ENCODE results near the gene THAP4. TPM values are rescaled to one million over a fixed set of nuclear protein-coding genes. Genes with fewer than 3 reads are reported as not detected.

THAP4 gene
- total and polyA plus RNA-seq, 2 experiments from 2014 or later = 62.9 to 80.4 TPM

GRCh38 chr2:241673189-241673663 is 36.3 kb upstream of the THAP4 start (continued):
- no peak for TF ChIP-seq CREB1 (CRISPR knock-in tag; IDR thresholded peaks at IDR 0.05; ENCODE audit: low read depth)

- Mint-ChIP-seq H3K4me1 (peaks cover 5% of the 10 kb centered on the region; the same call in 2 of the 3 replicates), H3K4me3 (no peak overlapping the region), H3K36me3 (ENCODE audit: low read depth) (peaks cover 52% of the 10 kb centered on the region), H3K27ac (no peak overlapping the region), H3K27me3 (ENCODE audit: insufficient read depth, low read depth, poor library complexity) (peaks cover 8% of the 10 kb centered on the region), H3K9me3 (no peaks in the 10 kb centered on the region)
- ATAC-seq (no peak), DNase-seq (ENCODE audit: low spot score) (no peak)
- Histone ChIP-seq H4K20me1 (replicated peaks; ENCODE audit: insufficient read depth) (no peaks in the 10 kb centered on the region; the same call in 1 of the 2 replicates), H3K9me2 (ENCODE audit: insufficient read depth) (no peaks in the 10 kb centered on the region), H3K4me1 (ENCODE audit: insufficient read depth) (no peaks in the 10 kb centered on the region), H3F3A (replicated peaks; ENCODE audit: low read depth) (no peaks in the 10 kb centered on the region; the same call in none of the 2 replicates), H3K79me2 (replicated peaks; ENCODE audit: insufficient read depth) (no peaks in the 10 kb centered on the region), H3K27me3 (ENCODE audit: insufficient read depth) (no peaks in the 10 kb centered on the region), H2AFZ (no peak overlapping the region), H3K36me3 (ENCODE audit: insufficient read depth) (peaks cover 4% of the 10 kb centered on the region; the same call in 1 of the 2 replicates), H3K4me2 (no peak overlapping the region), H3K4me3 (no peak overlapping the region), H3K27ac (ENCODE audit: low read depth) (no peak overlapping the region)
- TF ChIP-seq, protein P1, sequence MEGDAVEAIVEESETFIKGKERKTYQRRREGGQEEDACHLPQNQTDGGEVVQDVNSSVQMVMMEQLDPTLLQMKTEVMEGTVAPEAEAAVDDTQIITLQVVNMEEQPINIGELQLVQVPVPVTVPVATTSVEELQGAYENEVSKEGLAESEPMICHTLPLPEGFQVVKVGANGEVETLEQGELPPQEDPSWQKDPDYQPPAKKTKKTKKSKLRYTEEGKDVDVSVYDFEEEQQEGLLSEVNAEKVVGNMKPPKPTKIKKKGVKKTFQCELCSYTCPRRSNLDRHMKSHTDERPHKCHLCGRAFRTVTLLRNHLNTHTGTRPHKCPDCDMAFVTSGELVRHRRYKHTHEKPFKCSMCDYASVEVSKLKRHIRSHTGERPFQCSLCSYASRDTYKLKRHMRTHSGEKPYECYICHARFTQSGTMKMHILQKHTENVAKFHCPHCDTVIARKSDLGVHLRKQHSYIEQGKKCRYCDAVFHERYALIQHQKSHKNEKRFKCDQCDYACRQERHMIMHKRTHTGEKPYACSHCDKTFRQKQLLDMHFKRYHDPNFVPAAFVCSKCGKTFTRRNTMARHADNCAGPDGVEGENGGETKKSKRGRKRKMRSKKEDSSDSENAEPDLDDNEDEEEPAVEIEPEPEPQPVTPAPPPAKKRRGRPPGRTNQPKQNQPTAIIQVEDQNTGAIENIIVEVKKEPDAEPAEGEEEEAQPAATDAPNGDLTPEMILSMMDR (conservative IDR thresholded peaks at IDR 0.05; ENCODE audit: low read depth in 2 of 2) = no peak
- TF ChIP-seq ZNF331 (CRISPR knock-in tag; IDR thresholded peaks at IDR 0.05; ENCODE audit: low read depth) (no peak), NANOG (IDR thresholded peaks at IDR 0.05; ENCODE audit: borderline replicate concordance) (no peak), STAT1 (IDR thresholded peaks at IDR 0.05; ENCODE audit: unreplicated experiment) (no peak), CREB1 (CRISPR knock-in tag; IDR thresholded peaks at IDR 0.05; ENCODE audit: low read depth) (no peak), POLR2AphosphoS5 (IDR thresholded peaks at IDR 0.05; ENCODE audit: low read depth) (no peak), ZNF462 (CRISPR knock-in tag; IDR thresholded peaks at IDR 0.05) (no peak), ETS1 (IDR thresholded peaks at IDR 0.05) (no peak), EZH2phosphoT487 (IDR thresholded peaks at IDR 0.05; ENCODE audit: unreplicated experiment) (no peak), ZNF114 (CRISPR knock-in tag; IDR thresholded peaks at IDR 0.05) (no peak)
- TF ChIP-seq, protein P2, sequence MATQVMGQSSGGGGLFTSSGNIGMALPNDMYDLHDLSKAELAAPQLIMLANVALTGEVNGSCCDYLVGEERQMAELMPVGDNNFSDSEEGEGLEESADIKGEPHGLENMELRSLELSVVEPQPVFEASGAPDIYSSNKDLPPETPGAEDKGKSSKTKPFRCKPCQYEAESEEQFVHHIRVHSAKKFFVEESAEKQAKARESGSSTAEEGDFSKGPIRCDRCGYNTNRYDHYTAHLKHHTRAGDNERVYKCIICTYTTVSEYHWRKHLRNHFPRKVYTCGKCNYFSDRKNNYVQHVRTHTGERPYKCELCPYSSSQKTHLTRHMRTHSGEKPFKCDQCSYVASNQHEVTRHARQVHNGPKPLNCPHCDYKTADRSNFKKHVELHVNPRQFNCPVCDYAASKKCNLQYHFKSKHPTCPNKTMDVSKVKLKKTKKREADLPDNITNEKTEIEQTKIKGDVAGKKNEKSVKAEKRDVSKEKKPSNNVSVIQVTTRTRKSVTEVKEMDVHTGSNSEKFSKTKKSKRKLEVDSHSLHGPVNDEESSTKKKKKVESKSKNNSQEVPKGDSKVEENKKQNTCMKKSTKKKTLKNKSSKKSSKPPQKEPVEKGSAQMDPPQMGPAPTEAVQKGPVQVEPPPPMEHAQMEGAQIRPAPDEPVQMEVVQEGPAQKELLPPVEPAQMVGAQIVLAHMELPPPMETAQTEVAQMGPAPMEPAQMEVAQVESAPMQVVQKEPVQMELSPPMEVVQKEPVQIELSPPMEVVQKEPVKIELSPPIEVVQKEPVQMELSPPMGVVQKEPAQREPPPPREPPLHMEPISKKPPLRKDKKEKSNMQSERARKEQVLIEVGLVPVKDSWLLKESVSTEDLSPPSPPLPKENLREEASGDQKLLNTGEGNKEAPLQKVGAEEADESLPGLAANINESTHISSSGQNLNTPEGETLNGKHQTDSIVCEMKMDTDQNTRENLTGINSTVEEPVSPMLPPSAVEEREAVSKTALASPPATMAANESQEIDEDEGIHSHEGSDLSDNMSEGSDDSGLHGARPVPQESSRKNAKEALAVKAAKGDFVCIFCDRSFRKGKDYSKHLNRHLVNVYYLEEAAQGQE (IDR thresholded peaks at IDR 0.05; ENCODE audit: unreplicated experiment) = no peak
Measured at GRCh38 chr2:241672243-241673188, 35.6 kb upstream of the THAP4 start.
